Panc1 (cell line): ENCODE data around the gene SLC22A12. TPM values are rescaled to one million over a fixed set of nuclear protein-coding genes. Genes with fewer than 3 reads are reported as not detected.

ENCODE experiments used
- ATAC-seq: fragments of 200-7000 bp; cut with Tn5 transposase; 2 replicates; pipeline ENCODE4 v1.9.1; 2020; ENCODE audit warnings: mild to moderate bottlenecking, moderate library complexity
- BruUV-seq: library from RNA; stranded (reverse); fragments of 400-500 nt; replicated peaks from 2 replicates; lab custom pipeline; 2021; lab: Mats Ljungman, UMichigan
- CTCF ChIA-PET: fragments of 300-600 bp; sonication (Branson Sonifier 250); formaldehyde crosslinking; loops from one replicate; lab custom pipeline; 2022; ENCODE audit warnings: antibody characterized with exemption; lab: Charles Lee
- POLR2A ChIA-PET: fragments of 300-600 bp; sonication (Branson Sonifier 250); formaldehyde crosslinking; loops from one replicate; lab custom pipeline; 2022; ENCODE audit warnings: antibody characterized with exemption; lab: Charles Lee
- DNase-seq: peaks from one replicate; pipeline ENCODE4 v3.0.0-alpha.2; 2010; ENCODE audit warnings: low read depth, low spot score
- H3K27ac ChIP-seq: 2 replicates; pipeline ENCODE4 v1.5.1; 2011; ENCODE audit warnings: mild to moderate bottlenecking, low read length, inconsistent platforms
- H3K27me3 ChIP-seq: fragments of 200-500 bp; sonication (Bioruptor generic); 2 replicates; pipeline ENCODE4 v1.6.0; 2014; ENCODE audit warnings: low read length, inconsistent platforms; ENCODE audit not compliant: control insufficient read depth, insufficient read depth
- H3K36me3 ChIP-seq: fragments of 200-500 bp; sonication (Bioruptor generic); 2 replicates; pipeline ENCODE4 v1.5.1; 2014; ENCODE audit warnings: inconsistent platforms, mild to moderate bottlenecking, low read length, moderate library complexity; ENCODE audit not compliant: control insufficient read depth, insufficient read depth
- H3K4me1 ChIP-seq: 2 replicates; pipeline ENCODE4 v1.5.1; 2011; ENCODE audit warnings: inconsistent platforms, mild to moderate bottlenecking, low read length, moderate library complexity; ENCODE audit not compliant: control insufficient read depth, insufficient read depth
- H3K4me3 ChIP-seq, 2 experiments: 2 replicates each; pipeline ENCODE4 v1.5.1; 2011 to 2012; ENCODE audit warnings: low read depth in 2 of 2, low read length in 2 of 2, mild to moderate bottlenecking in 2 of 2, inconsistent platforms in 1 of 2, moderate library complexity in 1 of 2
- H3K9me3 ChIP-seq: fragments of 200-500 bp; sonication (Bioruptor generic); 2 replicates; pipeline ENCODE4 v1.5.1; 2014; ENCODE audit warnings: low read depth, mild to moderate bottlenecking, inconsistent platforms, low read length, moderate library complexity; ENCODE audit not compliant: control insufficient read depth, insufficient read depth
- POLR2AphosphoS5 ChIP-seq: IDR thresholded peaks from 2 replicates; pipeline ENCODE4 v1.6.1; 2012; ENCODE audit warnings: mild to moderate bottlenecking, low read depth, low read length, moderate library complexity
- SIN3A ChIP-seq: IDR thresholded peaks from 2 replicates; pipeline ENCODE4 v1.6.1; 2012; ENCODE audit warnings: low read depth, mild to moderate bottlenecking, low read length, moderate library complexity, borderline replicate concordance; ENCODE audit not compliant: insufficient read depth
- TCF7L2 ChIP-seq: IDR thresholded peaks from 2 replicates; pipeline ENCODE4 v1.6.1; 2011; ENCODE audit warnings: mild to moderate bottlenecking, low read depth, low read length, inconsistent platforms
- in situ Hi-C: cut with HindIII; loops from 2 replicates; pipeline ENCODE4 v1.10.0; 2016; ENCODE audit warnings: low sequenced_read_pairs, low pct_unique_long_range_greater_than_20kb
- intact Hi-C: fragments of 100-400 bp; cut with micrococcal nuclease; formaldehyde crosslinking; loops from one replicate; pipeline ENCODE4 v1.10.0; 2022; ENCODE audit not compliant: unreplicated experiment
- total RNA-seq: library from RNA; stranded (reverse); gene quantifications from one replicate; pipeline ENCODE4 v1.2.1, GENCODE V29; 2021; ENCODE audit not compliant: unreplicated experiment
- TF ChIP-seq, protein P1 (sequence below), 2 experiments: IDR thresholded peaks; 2 replicates each; pipeline ENCODE4 v1.6.1; 2011 to 2012; ENCODE audit warnings: low read depth in 2 of 2, control low read depth in 1 of 2, low read length in 1 of 2, mild to moderate bottlenecking in 1 of 2, moderate library complexity in 1 of 2; ENCODE audit not compliant: insufficient read depth in 1 of 2
- TF ChIP-seq, protein P2 (sequence below): fragments of 450-650 bp; IDR thresholded peaks from 2 replicates; pipeline ENCODE4 v1.5.1; 2017; ENCODE audit warnings: mild to moderate bottlenecking

SLC22A12 gene
- total RNA-seq, 1 experiment from 2014 or later = not detected

GRCh38 chr11:64609436-64610047, 18.5 kb downstream of the SLC22A12 start:
- DNase-seq (no peak), ATAC-seq (0 out of 2 replicates have a peak, but pooled peaks have one; percentile 22)
- no TSS peak for BruUV-seq
- no peaks in the 10 kb centered on the region for H3K36me3 ChIP-seq
- H3K9me3 ChIP-seq = no peaks in the 10 kb centered on the region
- in situ Hi-C loops (no loop called here), intact Hi-C loops (no loop called here)
- no peaks in the 10 kb centered on the region for H3K27me3 ChIP-seq
- H3K27ac ChIP-seq = no peak overlapping the region
- H3K4me1 ChIP-seq = 0 out of 2 replicates have a peak, but pooled peaks cover 3% of the 10 kb centered on the region
- TF ChIP-seq TCF7L2 (no peak), POLR2AphosphoS5 (no peak), SIN3A (no peak)
- TF ChIP-seq, protein P1, sequence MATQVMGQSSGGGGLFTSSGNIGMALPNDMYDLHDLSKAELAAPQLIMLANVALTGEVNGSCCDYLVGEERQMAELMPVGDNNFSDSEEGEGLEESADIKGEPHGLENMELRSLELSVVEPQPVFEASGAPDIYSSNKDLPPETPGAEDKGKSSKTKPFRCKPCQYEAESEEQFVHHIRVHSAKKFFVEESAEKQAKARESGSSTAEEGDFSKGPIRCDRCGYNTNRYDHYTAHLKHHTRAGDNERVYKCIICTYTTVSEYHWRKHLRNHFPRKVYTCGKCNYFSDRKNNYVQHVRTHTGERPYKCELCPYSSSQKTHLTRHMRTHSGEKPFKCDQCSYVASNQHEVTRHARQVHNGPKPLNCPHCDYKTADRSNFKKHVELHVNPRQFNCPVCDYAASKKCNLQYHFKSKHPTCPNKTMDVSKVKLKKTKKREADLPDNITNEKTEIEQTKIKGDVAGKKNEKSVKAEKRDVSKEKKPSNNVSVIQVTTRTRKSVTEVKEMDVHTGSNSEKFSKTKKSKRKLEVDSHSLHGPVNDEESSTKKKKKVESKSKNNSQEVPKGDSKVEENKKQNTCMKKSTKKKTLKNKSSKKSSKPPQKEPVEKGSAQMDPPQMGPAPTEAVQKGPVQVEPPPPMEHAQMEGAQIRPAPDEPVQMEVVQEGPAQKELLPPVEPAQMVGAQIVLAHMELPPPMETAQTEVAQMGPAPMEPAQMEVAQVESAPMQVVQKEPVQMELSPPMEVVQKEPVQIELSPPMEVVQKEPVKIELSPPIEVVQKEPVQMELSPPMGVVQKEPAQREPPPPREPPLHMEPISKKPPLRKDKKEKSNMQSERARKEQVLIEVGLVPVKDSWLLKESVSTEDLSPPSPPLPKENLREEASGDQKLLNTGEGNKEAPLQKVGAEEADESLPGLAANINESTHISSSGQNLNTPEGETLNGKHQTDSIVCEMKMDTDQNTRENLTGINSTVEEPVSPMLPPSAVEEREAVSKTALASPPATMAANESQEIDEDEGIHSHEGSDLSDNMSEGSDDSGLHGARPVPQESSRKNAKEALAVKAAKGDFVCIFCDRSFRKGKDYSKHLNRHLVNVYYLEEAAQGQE (IDR thresholded peaks at IDR 0.05; ENCODE audit: insufficient read depth in 1 of 2, low read depth in 2 of 2, low read length in 1 of 2) = no peak
- TF ChIP-seq, protein P2, sequence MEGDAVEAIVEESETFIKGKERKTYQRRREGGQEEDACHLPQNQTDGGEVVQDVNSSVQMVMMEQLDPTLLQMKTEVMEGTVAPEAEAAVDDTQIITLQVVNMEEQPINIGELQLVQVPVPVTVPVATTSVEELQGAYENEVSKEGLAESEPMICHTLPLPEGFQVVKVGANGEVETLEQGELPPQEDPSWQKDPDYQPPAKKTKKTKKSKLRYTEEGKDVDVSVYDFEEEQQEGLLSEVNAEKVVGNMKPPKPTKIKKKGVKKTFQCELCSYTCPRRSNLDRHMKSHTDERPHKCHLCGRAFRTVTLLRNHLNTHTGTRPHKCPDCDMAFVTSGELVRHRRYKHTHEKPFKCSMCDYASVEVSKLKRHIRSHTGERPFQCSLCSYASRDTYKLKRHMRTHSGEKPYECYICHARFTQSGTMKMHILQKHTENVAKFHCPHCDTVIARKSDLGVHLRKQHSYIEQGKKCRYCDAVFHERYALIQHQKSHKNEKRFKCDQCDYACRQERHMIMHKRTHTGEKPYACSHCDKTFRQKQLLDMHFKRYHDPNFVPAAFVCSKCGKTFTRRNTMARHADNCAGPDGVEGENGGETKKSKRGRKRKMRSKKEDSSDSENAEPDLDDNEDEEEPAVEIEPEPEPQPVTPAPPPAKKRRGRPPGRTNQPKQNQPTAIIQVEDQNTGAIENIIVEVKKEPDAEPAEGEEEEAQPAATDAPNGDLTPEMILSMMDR = no peak
- H3K4me3 ChIP-seq = no peak overlapping the region
- POLR2A ChIA-PET = no interaction called here
- CTCF ChIA-PET = no interaction called here

DNA sequence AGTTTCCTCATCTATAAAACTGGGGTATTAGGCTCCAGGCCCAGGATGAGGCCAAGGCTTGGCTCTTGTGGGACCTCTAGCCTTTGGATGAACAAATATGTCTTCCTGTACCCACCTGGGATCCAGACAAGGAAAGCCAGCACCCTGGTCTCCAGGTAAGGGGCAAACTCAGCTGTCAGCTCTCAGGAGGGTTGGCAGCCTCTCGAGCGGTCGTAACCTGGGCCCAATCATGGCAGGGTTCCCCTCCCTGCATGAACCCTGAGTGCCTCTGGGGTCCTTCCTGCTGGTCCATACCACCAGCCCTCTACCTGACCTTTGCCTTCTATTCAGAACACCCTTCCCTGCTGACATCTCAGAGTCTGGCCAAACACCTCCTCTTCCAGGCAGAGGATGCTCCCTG, 19.6 kb downstream of the SLC22A12 start:
- Histone ChIP-seq H3K9me3 (no peaks in the 10 kb centered on the region), H3K36me3 (no peaks in the 10 kb centered on the region), H3K4me3 (no peak overlapping the region), H3K27me3 (no peaks in the 10 kb centered on the region), H3K27ac (no peak overlapping the region), H3K4me1 (0 out of 2 replicates have a peak, but pooled peaks cover 3% of the 10 kb centered on the region)
- ATAC-seq = no peak
- TF ChIP-seq, protein P1 (IDR thresholded peaks at IDR 0.05; ENCODE audit: insufficient read depth in 1 of 2, low read depth in 2 of 2, low read length in 1 of 2) = no peak
- TF ChIP-seq SIN3A (no peak), TCF7L2 (no peak), POLR2AphosphoS5 (no peak)
- TF ChIP-seq, protein P2 = no peak
- in situ Hi-C loops (no loop called here), intact Hi-C loops (no loop called here)
- CTCF ChIA-PET = no interaction called here
- no peak for DNase-seq
- POLR2A ChIA-PET = interaction anchor here (0.6 kb wide), 1 partner anchor 739 kb away, joined by 7 read pairs; no protein-coding TSS in a partner anchor
- no TSS peak for BruUV-seq
